ENCODE results near the gene MCTP2.

The MCTP2 gene

GRCh38 chr15:94259121-94259751 lies 27.9 kb downstream of the MCTP2 start:
- FAIRE-seq (no peak), DNase-seq (ENCODE audit: insufficient read length, low spot score) (no peak)

DNA sequence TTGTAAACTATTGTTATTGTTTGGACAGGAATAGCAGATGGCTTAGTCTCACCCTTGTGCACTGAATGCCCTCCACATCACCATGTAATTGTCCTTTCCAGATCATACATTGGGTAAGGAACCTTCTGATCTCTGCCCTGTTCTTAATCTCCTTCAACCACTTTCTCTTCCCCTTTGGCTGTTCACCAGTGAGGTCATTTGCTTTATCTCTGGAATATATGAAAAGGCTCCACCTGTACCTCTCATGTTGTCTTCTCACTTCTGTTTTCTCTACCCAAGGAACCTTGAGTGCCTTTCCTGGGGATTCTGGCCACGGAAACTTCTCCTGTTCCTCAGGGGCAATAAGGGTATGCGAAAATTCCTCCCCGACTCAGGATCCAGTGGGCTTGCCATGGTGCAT lies 28.5 kb downstream of the MCTP2 start:
- DNase-seq (ENCODE audit: insufficient read length, low spot score) (no peak), FAIRE-seq (peak; percentile 95)

DNA sequence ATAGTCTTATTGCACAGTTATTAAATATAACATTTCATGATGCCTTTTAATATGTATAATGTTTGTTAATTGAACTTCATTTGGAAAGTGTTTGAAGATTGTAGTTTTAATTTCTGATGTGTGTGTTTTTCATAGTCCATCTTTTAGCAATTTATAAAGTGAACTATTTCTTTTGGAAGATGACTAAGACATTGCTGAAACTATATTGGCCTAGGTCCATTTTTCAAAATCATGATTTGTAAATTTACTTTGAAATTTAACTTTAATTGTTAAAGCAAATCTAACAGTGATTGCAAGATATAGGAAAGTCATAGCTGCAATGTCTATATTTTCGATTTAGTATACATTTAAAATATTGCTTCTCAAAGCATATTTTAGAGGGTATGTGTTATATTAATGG lies 30.8 kb downstream of the MCTP2 start:
- DNase-seq (ENCODE audit: insufficient read length, low spot score) (no peak), FAIRE-seq (no peak)

DNA sequence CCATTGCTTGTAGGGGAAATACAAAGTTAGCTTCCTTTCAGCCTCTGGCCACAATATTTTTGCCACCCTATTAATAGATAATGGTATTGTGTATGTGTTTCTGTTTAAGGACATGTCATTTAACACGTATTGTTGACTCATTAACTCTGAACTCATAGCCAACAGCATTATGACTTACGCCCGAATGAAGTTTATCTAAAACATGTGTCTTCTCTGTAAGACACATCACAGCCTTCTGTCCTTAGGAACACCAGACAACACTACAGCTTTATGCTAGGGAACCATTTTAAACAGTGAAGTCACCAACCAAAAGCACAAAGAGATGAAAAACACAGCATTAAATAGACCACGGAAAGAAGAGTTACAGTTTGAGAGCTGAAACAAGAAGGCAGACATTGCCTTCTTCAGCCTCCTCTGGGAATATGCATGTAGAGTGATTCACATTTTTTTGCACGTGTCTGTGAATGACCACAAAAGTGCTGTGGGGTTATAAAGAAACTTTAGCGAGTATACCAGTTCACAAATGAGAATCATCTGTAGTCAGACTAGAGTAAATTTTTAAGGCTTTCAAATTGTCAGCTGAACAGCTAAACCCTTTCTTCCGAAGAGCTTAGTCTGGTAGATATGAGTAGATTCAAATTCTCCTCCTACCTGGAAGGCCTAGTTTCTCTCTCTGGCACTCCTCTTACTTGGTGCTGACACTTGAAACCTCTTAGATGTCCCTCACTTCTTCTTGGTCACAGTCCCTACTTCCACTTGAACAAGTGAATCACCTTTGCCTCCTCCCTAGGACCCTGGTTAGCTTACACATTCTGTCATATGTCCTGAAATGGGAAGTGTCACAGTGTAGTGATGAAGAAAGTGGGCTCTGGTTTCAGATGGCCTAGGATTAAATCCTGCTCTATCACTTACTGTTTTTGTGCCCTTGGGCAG lies 32.2 kb downstream of the MCTP2 start:
- DNase-seq (ENCODE audit: insufficient read length, low spot score) (no peak), FAIRE-seq (peak; percentile 100)

DNA sequence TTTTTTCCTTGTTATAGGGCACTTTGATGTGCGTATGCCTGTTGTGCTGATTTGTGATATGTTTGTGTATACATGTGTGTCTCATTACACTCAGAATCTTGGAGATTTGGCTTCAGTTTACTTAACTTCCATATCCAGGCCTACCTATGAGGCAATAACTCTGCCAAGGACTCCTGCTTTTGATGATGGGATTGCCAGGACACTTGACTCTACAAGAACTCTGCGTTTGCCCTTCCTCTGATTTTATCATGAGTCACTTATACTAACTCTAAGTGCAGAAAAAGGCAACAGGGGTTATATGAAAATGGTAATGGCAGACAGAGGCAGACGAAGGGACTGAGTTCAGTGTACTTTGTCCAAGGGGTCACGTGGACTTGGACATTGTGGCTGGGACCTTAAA lies 33.6 kb downstream of the MCTP2 start:
- no peak for DNase-seq (ENCODE audit: insufficient read length, low spot score)
- FAIRE-seq: peak; percentile 37

DNA sequence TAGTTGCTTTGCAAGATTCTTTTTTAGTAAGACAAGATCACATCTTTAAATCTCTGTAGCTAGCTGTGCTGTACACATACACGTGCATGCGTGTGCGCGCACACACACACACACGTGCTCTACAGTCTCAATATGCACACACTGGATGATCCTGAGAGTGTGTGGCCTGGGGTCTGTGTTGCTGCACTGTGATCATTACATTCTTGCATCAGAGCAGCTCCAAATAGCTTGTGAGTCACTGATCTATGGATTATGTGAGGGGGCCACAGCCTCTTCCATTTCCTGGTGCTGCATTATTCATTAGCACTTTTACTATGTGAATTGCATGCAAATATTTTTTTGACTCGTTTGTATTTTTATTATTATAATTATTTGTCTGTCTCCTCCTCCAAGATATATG lies 34.6 kb downstream of the MCTP2 start:
- DNase-seq (ENCODE audit: insufficient read length, low spot score) (no peak), FAIRE-seq (no peak)

DNA sequence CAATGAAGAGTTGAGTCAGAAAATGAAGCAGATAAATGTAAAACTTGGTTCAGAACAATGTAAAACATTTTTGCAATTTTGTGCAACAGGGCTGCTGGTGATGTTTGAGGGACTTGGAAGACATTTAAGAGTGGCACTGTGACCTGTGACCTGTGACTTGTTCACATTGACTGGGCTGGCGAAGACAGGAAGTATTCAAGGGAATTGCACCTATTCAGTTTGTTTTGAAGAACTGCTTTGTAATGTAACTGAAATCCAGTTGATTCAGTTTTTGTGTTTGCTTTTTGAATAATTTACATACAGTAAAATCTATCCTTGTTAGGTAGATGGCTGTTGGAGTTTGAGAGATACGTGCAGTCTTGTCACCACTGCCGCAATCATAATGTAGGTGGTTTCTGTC lies 35.4 kb downstream of the MCTP2 start:
- no peak for DNase-seq (ENCODE audit: insufficient read length, low spot score)
- FAIRE-seq: peak; percentile 60

- DNase-seq (ENCODE audit: insufficient read length, low spot score) (no peak), FAIRE-seq (peak; percentile 53)
Observed at GRCh38 chr15:94269954-94270353, 38.6 kb downstream of the MCTP2 start.

GRCh38 chr15:94270570-94270969 lies 39.2 kb downstream of the MCTP2 start:
- FAIRE-seq (peak; percentile 26), DNase-seq (ENCODE audit: insufficient read length, low spot score) (no peak)

GRCh38 chr15:94272251-94272898 lies 41.0 kb downstream of the MCTP2 start:
- DNase-seq (ENCODE audit: insufficient read length, low spot score) (peak; percentile 14), FAIRE-seq (peak; percentile 95)

DNA sequence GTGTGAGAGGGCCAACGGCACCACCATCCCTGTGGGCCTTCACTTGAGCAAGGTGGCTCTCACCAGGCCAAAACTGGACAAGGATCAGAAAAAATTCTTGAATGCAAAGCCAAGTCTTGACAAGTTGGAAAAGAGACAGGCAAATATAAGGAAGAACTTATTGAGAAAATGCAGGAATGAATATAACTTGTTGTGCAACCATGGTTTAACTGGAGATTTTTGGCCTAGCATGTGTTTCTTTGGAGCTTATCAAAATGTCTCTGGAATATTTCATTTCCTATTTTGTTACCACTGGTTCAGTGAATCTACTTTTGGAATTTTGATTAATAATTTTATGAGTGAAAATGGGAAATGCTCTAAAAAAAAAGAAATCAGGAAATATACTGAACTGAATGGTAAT lies 42.5 kb downstream of the MCTP2 start:
- FAIRE-seq (no peak), DNase-seq (ENCODE audit: insufficient read length, low spot score) (no peak)

DNA sequence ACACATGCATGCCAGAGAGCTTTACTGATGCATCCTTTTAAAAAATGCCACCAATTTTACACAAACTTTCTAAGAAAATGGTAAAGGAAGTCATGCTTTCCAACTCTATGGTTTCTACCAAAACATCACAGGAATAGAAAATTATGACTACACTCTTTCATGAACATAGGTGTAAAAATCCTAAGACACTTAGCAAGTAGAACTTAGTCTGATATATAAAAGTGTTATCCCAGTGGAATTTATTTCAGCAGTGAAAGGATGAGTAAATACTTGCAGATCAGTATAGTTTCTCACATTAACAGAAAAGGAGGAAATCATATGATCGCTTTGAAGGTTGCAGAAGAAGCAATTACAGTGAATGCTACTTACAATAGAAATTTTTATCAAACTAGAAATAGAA lies 43.4 kb downstream of the MCTP2 start:
- FAIRE-seq (peak; percentile 21), DNase-seq (ENCODE audit: insufficient read length, low spot score) (no peak)

DNA sequence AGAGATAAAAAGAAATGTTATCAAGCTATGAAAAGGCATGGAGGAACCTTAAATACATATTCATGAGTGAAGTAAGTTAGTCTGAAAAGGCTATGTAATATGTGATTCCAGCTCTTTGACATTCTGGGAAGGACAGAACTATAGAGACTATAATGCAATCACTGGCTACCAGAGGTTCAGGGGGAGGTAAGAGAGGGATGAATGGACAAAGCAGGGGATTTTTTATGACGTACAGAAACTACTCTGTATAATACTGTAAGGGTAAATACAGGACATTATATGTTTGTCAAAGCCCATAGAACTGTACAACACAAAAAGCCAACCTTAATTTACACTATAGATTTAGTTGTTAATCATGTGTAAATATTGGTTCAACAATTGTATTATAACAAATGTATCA lies 46.1 kb downstream of the MCTP2 start:
- no peak for DNase-seq (ENCODE audit: insufficient read length, low spot score)
- peak; percentile 76 for FAIRE-seq

GRCh38 chr15:94279736-94280135 lies 48.4 kb downstream of the MCTP2 start:
- FAIRE-seq (peak; percentile 66), DNase-seq (ENCODE audit: insufficient read length, low spot score) (no peak)

- no peak for DNase-seq (ENCODE audit: insufficient read length, low spot score)
- FAIRE-seq: peak; percentile 84
Observed at GRCh38 chr15:94280301-94280700, 48.9 kb downstream of the MCTP2 start.

DNA sequence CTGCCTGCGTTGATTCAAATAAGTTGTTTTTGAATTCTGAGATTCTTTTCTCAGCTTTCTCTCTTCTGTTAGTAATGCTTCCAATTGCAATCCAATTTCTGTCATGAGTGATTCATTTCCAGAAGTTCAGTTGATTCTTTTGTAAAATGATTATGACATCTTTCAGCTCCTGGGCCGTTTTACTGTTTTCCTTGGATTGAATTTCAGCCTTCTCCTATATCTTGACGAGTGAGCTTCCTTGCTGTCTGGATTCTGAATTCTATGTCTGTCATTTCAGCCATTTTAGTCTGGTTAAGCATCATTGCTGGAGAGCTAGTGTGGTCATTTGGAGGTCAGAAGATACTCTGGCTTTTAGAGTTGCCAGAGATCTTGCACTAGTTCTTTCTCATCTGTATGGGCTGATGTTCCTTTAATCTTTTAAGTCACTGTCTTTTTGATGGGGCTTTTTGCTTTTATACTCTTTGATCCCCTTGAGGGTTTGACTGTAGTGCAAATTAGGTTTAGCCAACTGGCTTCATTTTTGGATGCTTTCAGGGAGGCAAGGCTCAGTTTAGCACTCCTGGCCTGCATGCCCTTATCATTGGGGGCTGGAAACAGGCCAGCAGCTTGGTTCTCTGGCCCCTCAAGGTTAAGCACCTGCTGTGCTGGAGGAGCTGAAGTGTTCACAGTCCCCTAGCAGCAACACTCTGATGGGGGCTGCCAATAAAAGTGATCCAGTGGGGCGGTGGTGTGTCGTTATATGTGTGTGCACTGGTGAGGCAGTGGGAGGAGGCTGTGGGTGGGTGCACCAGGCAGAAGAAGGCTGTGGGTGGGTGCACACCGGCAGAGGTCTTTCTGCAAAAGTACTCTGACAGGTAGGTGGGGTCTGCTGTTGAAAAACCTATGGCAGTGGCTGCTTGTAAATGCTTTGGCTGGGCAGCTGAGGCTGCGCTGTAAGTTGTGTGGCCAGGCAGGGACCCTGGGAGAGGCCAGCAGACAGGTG lies 51.2 kb downstream of the MCTP2 start:
- no peak for FAIRE-seq
- no peak for DNase-seq (ENCODE audit: insufficient read length, low spot score)

DNA sequence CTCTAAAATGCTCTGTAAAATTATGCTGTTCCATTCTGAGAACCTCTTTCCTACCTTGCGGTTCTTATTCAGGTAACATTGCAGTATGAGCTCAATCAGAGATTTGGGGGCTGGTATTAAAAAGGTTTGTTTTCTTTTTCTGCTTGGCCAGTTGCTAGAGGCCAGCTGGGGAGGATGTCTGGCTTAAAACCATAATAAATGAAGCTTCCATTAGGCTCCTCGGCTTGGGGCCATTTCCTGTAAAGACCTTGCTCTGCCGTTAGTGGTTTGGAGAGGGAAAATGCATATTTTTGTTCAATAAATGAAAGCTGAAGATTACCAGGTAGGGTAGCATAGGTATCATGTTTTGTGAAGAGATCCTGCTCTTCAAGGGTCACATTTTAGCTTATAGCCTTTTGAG lies 55.2 kb downstream of the MCTP2 start:
- DNase-seq (ENCODE audit: insufficient read length, low spot score): no peak
- FAIRE-seq: no peak

GRCh38 chr15:94287794-94288246 lies 56.5 kb downstream of the MCTP2 start:
- FAIRE-seq: peak; percentile 100
- DNase-seq (ENCODE audit: insufficient read length, low spot score): peak; percentile 25

GRCh38 chr15:94290730-94291129 lies 59.4 kb downstream of the MCTP2 start:
- DNase-seq (ENCODE audit: insufficient read length, low spot score) (no peak), FAIRE-seq (peak; percentile 63)
